ENCODE results near the gene CAB39L.

Gene CAB39L

DNA sequence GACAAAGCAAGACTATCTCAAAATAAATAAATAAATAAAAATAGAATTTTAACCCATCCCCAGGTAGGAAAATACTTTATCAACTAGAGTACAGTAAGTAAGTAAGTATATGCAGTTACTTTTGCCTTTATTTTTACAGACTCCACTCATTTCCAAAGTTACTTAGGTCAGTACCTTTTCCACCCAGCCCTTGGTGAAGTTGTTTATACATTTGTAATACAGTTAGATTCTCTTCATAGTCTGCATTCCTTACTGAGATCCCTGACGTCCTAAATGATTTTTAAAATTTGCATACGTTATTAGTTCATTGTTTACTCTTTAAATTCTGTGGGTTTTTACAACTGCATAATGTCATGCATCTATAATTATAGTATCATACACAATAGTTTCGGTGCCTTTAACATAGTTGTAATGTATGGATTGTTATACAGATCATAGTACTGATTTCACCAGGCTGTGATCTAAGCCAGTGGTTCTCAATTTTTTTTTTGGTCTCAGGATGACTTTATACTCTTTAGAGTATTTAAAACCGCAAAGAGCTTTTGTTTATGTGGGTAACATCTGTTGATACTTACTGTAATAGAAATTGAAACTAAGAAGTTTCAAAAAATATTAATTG, 10.6 kb upstream of the CAB39L start:
- H3K79me1 ChIP-seq (ENCODE audit: low read depth, low read length): no peaks in the 10 kb centered on the region
- H3K27ac ChIP-seq (replicated peaks; ENCODE audit: low read length): no peak overlapping the region
- H2BK120ac ChIP-seq (ENCODE audit: low read depth, low read length): no peak overlapping the region
- no peaks in the 10 kb centered on the region for H3K9me3 ChIP-seq (replicated peaks in 1 of 2; ENCODE audit: control insufficient read depth in 2 of 2, insufficient read depth in 1 of 2, low read depth in 1 of 2, low read length in 2 of 2)
- H3K36me3 ChIP-seq (replicated peaks in 1 of 2; ENCODE audit: control insufficient read depth in 2 of 2, insufficient read depth in 2 of 2, low read length in 2 of 2): no peaks in the 10 kb centered on the region
- H4K91ac ChIP-seq (ENCODE audit: low read depth, low read length, poor library complexity): no peak overlapping the region
- no peak overlapping the region for H2BK15ac ChIP-seq (ENCODE audit: low read length)
- H2BK5ac ChIP-seq (ENCODE audit: low read length): no peak overlapping the region
- no peak overlapping the region for H2AFZ ChIP-seq (ENCODE audit: low read length)
- no peak overlapping the region for H3K4ac ChIP-seq (ENCODE audit: low read length)
- H3K14ac ChIP-seq (ENCODE audit: low read length): no peak overlapping the region
- H3K4me3 ChIP-seq (ENCODE audit: low read length in 2 of 2): no peak overlapping the region
- no peak overlapping the region for H4K8ac ChIP-seq (ENCODE audit: low read depth, low read length)
- DNase-seq (ENCODE audit: low spot score): no peak
- no peak overlapping the region for H3K4me2 ChIP-seq (ENCODE audit: insufficient read depth, low read length, poor library complexity, severe bottlenecking)
- no peak overlapping the region for H3K23ac ChIP-seq (ENCODE audit: low read depth, low read length, poor library complexity)
- H3K18ac ChIP-seq (ENCODE audit: low read length): no peak overlapping the region
- no peaks in the 10 kb centered on the region for H3K27me3 ChIP-seq (ENCODE audit: control insufficient read depth in 3 of 3, insufficient read depth in 3 of 3, low read depth in 1 of 3, low read length in 3 of 3)
- no peaks in the 10 kb centered on the region for H3K4me1 ChIP-seq (ENCODE audit: control insufficient read depth in 2 of 2, insufficient read depth in 1 of 2, low read depth in 1 of 2, low read length in 2 of 2)
- no peak overlapping the region for H2AK5ac ChIP-seq (ENCODE audit: low read depth, low read length)
- H3K9ac ChIP-seq (ENCODE audit: low read depth, low read length, poor library complexity): no peak overlapping the region
- no CpG with 5 or more reads among the region's 4 CpGs for WGBS, 2 donors (ENCODE audit: extremely low coverage in 2 of 2, insufficient read length in 2 of 2, insufficient replicate concordance in 1 of 2)
- no peak overlapping the region for H2BK12ac ChIP-seq (ENCODE audit: low read length)

DNA sequence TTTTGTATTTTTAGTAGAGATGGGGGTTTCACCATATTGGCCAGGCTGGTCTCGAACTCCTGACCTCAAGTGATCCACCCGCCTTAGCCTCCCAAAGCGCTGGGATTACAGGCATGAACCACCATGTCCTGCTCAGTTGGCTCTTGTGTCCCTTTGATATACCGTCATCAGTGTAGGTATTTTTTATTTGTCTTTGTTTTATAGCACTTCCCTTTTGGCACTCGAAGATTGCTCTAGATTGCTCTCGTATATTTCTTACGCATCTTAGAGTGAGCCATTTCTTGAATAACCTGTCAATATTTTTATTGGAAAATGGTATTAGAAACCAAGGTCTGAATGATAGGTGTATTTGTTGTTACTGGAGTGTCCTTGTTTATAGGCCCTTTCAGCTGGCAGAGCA, 9.6 kb upstream of the CAB39L start:
- Histone ChIP-seq H3K9ac (ENCODE audit: low read depth, low read length, poor library complexity) (no peak overlapping the region), H3K9me3 (replicated peaks in 1 of 2; ENCODE audit: control insufficient read depth in 2 of 2, insufficient read depth in 1 of 2, low read depth in 1 of 2, low read length in 2 of 2) (no peaks in the 10 kb centered on the region), H2BK15ac (ENCODE audit: low read length) (no peak overlapping the region), H3K79me1 (ENCODE audit: low read depth, low read length) (no peaks in the 10 kb centered on the region), H2BK5ac (ENCODE audit: low read length) (no peak overlapping the region), H3K4ac (ENCODE audit: low read length) (no peak overlapping the region), H2BK120ac (ENCODE audit: low read depth, low read length) (no peak overlapping the region), H3K27ac (replicated peaks; ENCODE audit: low read length) (no peak overlapping the region), H3K4me1 (ENCODE audit: control insufficient read depth in 2 of 2, insufficient read depth in 1 of 2, low read depth in 1 of 2, low read length in 2 of 2) (no peaks in the 10 kb centered on the region), H2BK12ac (ENCODE audit: low read length) (no peak overlapping the region), H3K14ac (ENCODE audit: low read length) (no peak overlapping the region), H3K36me3 (replicated peaks in 1 of 2; ENCODE audit: control insufficient read depth in 2 of 2, insufficient read depth in 2 of 2, low read length in 2 of 2) (no peaks in the 10 kb centered on the region), H3K18ac (ENCODE audit: low read length) (no peak overlapping the region), H3K23ac (ENCODE audit: low read depth, low read length, poor library complexity) (no peak overlapping the region), H2AK5ac (ENCODE audit: low read depth, low read length) (no peak overlapping the region), H3K4me3 (ENCODE audit: low read length in 2 of 2) (no peak overlapping the region), H4K91ac (ENCODE audit: low read depth, low read length, poor library complexity) (no peak overlapping the region), H2AFZ (ENCODE audit: low read length) (no peak overlapping the region), H4K8ac (ENCODE audit: low read depth, low read length) (no peak overlapping the region), H3K27me3 (ENCODE audit: control insufficient read depth in 3 of 3, insufficient read depth in 3 of 3, low read depth in 1 of 3, low read length in 3 of 3) (no peaks in the 10 kb centered on the region), H3K4me2 (ENCODE audit: insufficient read depth, low read length, poor library complexity, severe bottlenecking) (no peak overlapping the region)
- no peak for DNase-seq (ENCODE audit: low spot score)
- WGBS, 2 donors (ENCODE audit: extremely low coverage in 2 of 2, insufficient read length in 2 of 2, insufficient replicate concordance in 1 of 2): no CpG with 5 or more reads among the region's 7 CpGs

DNA sequence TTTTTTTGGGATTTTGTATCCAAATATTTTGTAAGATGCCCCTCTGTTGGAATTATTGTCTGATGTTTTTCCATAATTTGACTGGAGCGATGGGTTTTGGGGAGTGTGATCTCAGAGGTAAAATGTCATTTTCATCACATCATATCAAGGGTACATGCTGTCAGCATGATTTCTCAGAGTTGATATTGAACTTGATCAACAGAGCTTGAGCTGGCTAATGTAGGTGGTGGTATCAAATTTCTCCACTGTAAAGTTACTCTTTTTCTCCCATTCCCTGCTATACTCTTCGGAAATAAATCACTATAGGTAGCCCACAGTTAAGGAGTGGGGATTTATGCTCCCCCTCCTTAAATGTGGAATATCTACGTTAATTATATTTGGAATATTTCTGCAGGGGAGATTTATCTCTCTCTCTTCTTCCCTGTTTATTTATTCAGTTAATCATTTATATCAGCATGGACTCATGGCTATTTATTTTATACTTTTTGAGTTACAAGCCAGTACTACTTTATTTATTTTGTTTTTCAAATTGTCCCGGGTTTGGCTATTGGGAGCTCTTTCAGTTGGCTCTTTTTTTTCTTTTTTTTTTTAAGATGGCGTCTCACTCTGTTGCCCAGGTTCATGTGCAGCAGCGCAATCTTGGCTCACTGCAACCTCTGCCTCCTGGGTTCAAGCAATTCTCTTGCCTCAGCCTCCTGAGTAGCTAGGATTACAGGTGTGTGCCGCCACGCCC, 9.0 kb upstream of the CAB39L start:
- Histone ChIP-seq H3K4me3 (ENCODE audit: low read length in 2 of 2) (no peak overlapping the region), H3K18ac (ENCODE audit: low read length) (no peak overlapping the region), H3K23ac (ENCODE audit: low read depth, low read length, poor library complexity) (no peak overlapping the region), H3K36me3 (replicated peaks in 1 of 2; ENCODE audit: control insufficient read depth in 2 of 2, insufficient read depth in 2 of 2, low read length in 2 of 2) (no peaks in the 10 kb centered on the region), H2AFZ (ENCODE audit: low read length) (no peak overlapping the region), H3K4ac (ENCODE audit: low read length) (no peak overlapping the region), H2BK5ac (ENCODE audit: low read length) (no peak overlapping the region), H3K27ac (replicated peaks; ENCODE audit: low read length) (no peak overlapping the region), H4K91ac (ENCODE audit: low read depth, low read length, poor library complexity) (no peak overlapping the region), H3K14ac (ENCODE audit: low read length) (no peak overlapping the region), H4K8ac (ENCODE audit: low read depth, low read length) (no peak overlapping the region), H2BK120ac (ENCODE audit: low read depth, low read length) (no peak overlapping the region), H2BK12ac (ENCODE audit: low read length) (no peak overlapping the region), H2BK15ac (ENCODE audit: low read length) (no peak overlapping the region), H3K27me3 (ENCODE audit: control insufficient read depth in 3 of 3, insufficient read depth in 3 of 3, low read depth in 1 of 3, low read length in 3 of 3) (no peaks in the 10 kb centered on the region), H3K9me3 (replicated peaks in 1 of 2; ENCODE audit: control insufficient read depth in 2 of 2, insufficient read depth in 1 of 2, low read depth in 1 of 2, low read length in 2 of 2) (no peaks in the 10 kb centered on the region), H3K9ac (ENCODE audit: low read depth, low read length, poor library complexity) (no peak overlapping the region), H3K79me1 (ENCODE audit: low read depth, low read length) (no peaks in the 10 kb centered on the region), H3K4me1 (ENCODE audit: control insufficient read depth in 2 of 2, insufficient read depth in 1 of 2, low read depth in 1 of 2, low read length in 2 of 2) (no peaks in the 10 kb centered on the region), H3K4me2 (ENCODE audit: insufficient read depth, low read length, poor library complexity, severe bottlenecking) (no peak overlapping the region), H2AK5ac (ENCODE audit: low read depth, low read length) (no peak overlapping the region)
- DNase-seq (ENCODE audit: low spot score): no peak
- WGBS, 2 donors (ENCODE audit: extremely low coverage in 2 of 2, insufficient read length in 2 of 2, insufficient replicate concordance in 1 of 2): no CpG with 5 or more reads among the region's 8 CpGs

GRCh38 chr13:49450105-49450819, 6.4 kb upstream of the CAB39L start:
- Histone ChIP-seq H3K27me3 (ENCODE audit: control insufficient read depth in 3 of 3, insufficient read depth in 3 of 3, low read depth in 1 of 3, low read length in 3 of 3) (no peaks in the 10 kb centered on the region), H2BK120ac (ENCODE audit: low read depth, low read length) (no peak overlapping the region), H3K9ac (ENCODE audit: low read depth, low read length, poor library complexity) (no peak overlapping the region), H3K36me3 (replicated peaks in 1 of 2; ENCODE audit: control insufficient read depth in 2 of 2, insufficient read depth in 2 of 2, low read length in 2 of 2) (no peaks in the 10 kb centered on the region), H4K91ac (ENCODE audit: low read depth, low read length, poor library complexity) (no peak overlapping the region), H2BK12ac (ENCODE audit: low read length) (no peak overlapping the region), H3K23ac (ENCODE audit: low read depth, low read length, poor library complexity) (no peak overlapping the region), H3K79me1 (ENCODE audit: low read depth, low read length) (no peaks in the 10 kb centered on the region), H3K18ac (ENCODE audit: low read length) (no peak overlapping the region), H3K27ac (replicated peaks; ENCODE audit: low read length) (no peak overlapping the region), H3K4me2 (ENCODE audit: insufficient read depth, low read length, poor library complexity, severe bottlenecking) (no peak overlapping the region), H2BK5ac (ENCODE audit: low read length) (no peak overlapping the region), H3K4ac (ENCODE audit: low read length) (no peak overlapping the region), H3K4me3 (ENCODE audit: low read length in 2 of 2) (no peak overlapping the region), H3K4me1 (ENCODE audit: control insufficient read depth in 2 of 2, insufficient read depth in 1 of 2, low read depth in 1 of 2, low read length in 2 of 2) (no peaks in the 10 kb centered on the region), H3K9me3 (replicated peaks in 1 of 2; ENCODE audit: control insufficient read depth in 2 of 2, insufficient read depth in 1 of 2, low read depth in 1 of 2, low read length in 2 of 2) (no peaks in the 10 kb centered on the region), H4K8ac (ENCODE audit: low read depth, low read length) (no peak overlapping the region), H2AK5ac (ENCODE audit: low read depth, low read length) (no peak overlapping the region), H2AFZ (ENCODE audit: low read length) (no peak overlapping the region), H3K14ac (ENCODE audit: low read length) (no peak overlapping the region), H2BK15ac (ENCODE audit: low read length) (no peak overlapping the region)
- no peak for DNase-seq (ENCODE audit: low spot score)
- WGBS, 2 donors (ENCODE audit: extremely low coverage in 2 of 2, insufficient read length in 2 of 2, insufficient replicate concordance in 1 of 2): no CpG with 5 or more reads among the region's 3 CpGs
